Kidney (tissue), 14 donors: ENCODE data around the gene LAMTOR1. TPM values are rescaled to one million over a fixed set of nuclear protein-coding genes. Genes with fewer than 3 reads are reported as not detected.

ENCODE experiments used
- DNase-seq, 5 donors: peaks; one replicate each; pipeline ENCODE4 v3.0.0-alpha.2; 2013 to 2020
- FAIRE-seq: peaks from 2 replicates; lab custom pipeline; 2012; peaks lifted over from hg19 to GRCh38; lab: Jason Lieb, UNC
- H3K27ac ChIP-seq, 2 donors: one replicate each; pipeline ENCODE4 v1.7.0; 2013; ENCODE audit warnings: low read depth in 2 of 2, low read length in 2 of 2, inconsistent platforms in 1 of 2
- H3K27me3 ChIP-seq: one replicate; pipeline ENCODE4 v1.7.1; 2013; ENCODE audit warnings: low read length, inconsistent platforms; ENCODE audit not compliant: control insufficient read depth, insufficient read depth
- H3K36me3 ChIP-seq, 3 donors: one replicate each; pipeline versions ENCODE4 v1.7.0 to v1.7.1; 2013; ENCODE audit warnings: low read length in 3 of 3, control low read depth in 1 of 3, inconsistent platforms in 1 of 3; ENCODE audit not compliant: insufficient read depth in 3 of 3, control insufficient read depth in 2 of 3
- H3K4me1 ChIP-seq, 3 donors: one replicate each; pipeline versions ENCODE4 v1.7.0 to v1.7.1; 2013; ENCODE audit warnings: low read length in 3 of 3, inconsistent platforms in 1 of 3, low read depth in 1 of 3; ENCODE audit not compliant: control insufficient read depth in 2 of 3, insufficient read depth in 2 of 3
- H3K4me3 ChIP-seq, 3 donors: one replicate each; pipeline versions ENCODE4 v1.7.0 to v1.8.1; 2013; ENCODE audit warnings: low read length in 3 of 3, control low read depth in 1 of 3, inconsistent platforms in 1 of 3
- H3K9ac ChIP-seq, 3 donors: one replicate each; pipeline versions ENCODE4 v1.7.0 to v1.7.1; 2013; ENCODE audit warnings: low read length in 3 of 3, control low read depth in 1 of 3, inconsistent platforms in 1 of 3
- H3K9me3 ChIP-seq, 3 donors: one replicate each; pipeline versions ENCODE4 v1.7.0 to v1.7.1; 2013; ENCODE audit warnings: low read length in 3 of 3, control low read depth in 1 of 3, inconsistent platforms in 1 of 3; ENCODE audit not compliant: control insufficient read depth in 2 of 3, insufficient read depth in 1 of 3
- CTCF ChIP-seq: IDR thresholded peaks from 3 replicates; pipeline ENCODE4 v1.5.1; 2012; ENCODE audit warnings: mild to moderate bottlenecking, moderate library complexity, borderline replicate concordance; ENCODE audit not compliant: insufficient read depth; ENCODE audit errors: extremely low read depth
- intact Hi-C: fragments of 100-400 bp; cut with DNase I; formaldehyde crosslinking; loops from one replicate; pipeline ENCODE4 v1.11.1; 2022
- polyA plus RNA-seq: library from polyadenylated mRNA; stranded (reverse); fragments of 350-450 nt; fragmentation: Illumina TruSeq; extraction: RNeasy Lipid Tissue Mini Kit (QIAGEN cat#74804); gene quantifications from one replicate; pipeline ENCODE4 v1.2.3, GENCODE V29; 2014; ENCODE audit warnings: low read depth, low replicate concordance; ENCODE audit not compliant: insufficient read depth
- total RNA-seq: library from RNA; stranded (reverse); fragmentation: NEBNext Ultra II Directional; extraction: Animal tissue kit (Norgen Biotek cat#: 25700); gene quantifications from one replicate; pipeline ENCODE4 v1.2.1, GENCODE V29; 2021
- donor health status: control.
- donor health status: control.
- donor health status: control.
- donor health status: control.
- donor health status: control.
- donor health status: DM: yes; HTN: yes; CAD: no.
- donor health status: Normal renal cell carcinoma (clear cell type).

LAMTOR1 gene
- total and polyA plus RNA-seq, 2 donors from 2014 or later, result 111 to 189 TPM

GRCh38 chr11:72112978-72113808 is 10.1 kb upstream of the LAMTOR1 start:
- Histone ChIP-seq H3K4me3 (peak overlapping the region; percentile 80 to 94 (median 86)), H3K9ac (peak overlapping the region; percentile 4 to 87 (median 80)), H3K27ac (peak overlapping the region; percentile 95 to 99), H3K36me3 (peaks cover 0 to 2% (median 0%) of the 10 kb centered on the region in 3 donors), H3K9me3 (no peaks in the 10 kb centered on the region), H3K27me3 (no peaks in the 10 kb centered on the region), H3K4me1 (peaks cover 3 to 11% (median 5%) of the 10 kb centered on the region in 3 donors)
- FAIRE-seq, result no peak
- DNase-seq, result peak in 1 of 5 donors; percentile 7
- TF ChIP-seq CTCF, result no peak
- intact Hi-C loops, result no loop called here

GRCh38 chr11:72112143-72112977 is 9.3 kb upstream of the LAMTOR1 start, which contains the start of gene ANAPC15:
TSS of gene ANAPC15 (minus strand) at chr11:72112695. CDS start at chr11:72111276, 1,419 bp downstream.
- Histone ChIP-seq H3K9me3 (no peaks in the 10 kb centered on the region), H3K9ac (peak within 1 kb of the TSS; percentile 87 to 93 (median 93)), H3K4me3 (peak within 1 kb of the TSS; percentile 80 to 94 (median 86)), H3K27ac (peak within 1 kb of the TSS; percentile 95 to 99), H3K4me1 (peaks cover 3 to 11% (median 5%) of the 10 kb centered on the region in 3 donors), H3K27me3 (no peaks in the 10 kb centered on the region), H3K36me3 (peaks cover 0 to 2% (median 0%) of the 10 kb centered on the region in 3 donors)
- intact Hi-C loops, result no loop called here
- DNase-seq (peak; percentile 99 to 100 (median 99)), FAIRE-seq (peak; percentile 99)
- TF ChIP-seq CTCF, result peak; percentile 2

GRCh38 chr11:72111300-72112142 is 8.4 kb upstream of the LAMTOR1 start:
- Histone ChIP-seq H3K9ac (peak overlapping the region; percentile 51 to 93 (median 93)), H3K4me3 (peak overlapping the region; percentile 77 to 94 (median 80)), H3K27ac (peak overlapping the region; percentile 94 to 99), H3K4me1 (peaks cover 3 to 11% (median 5%) of the 10 kb centered on the region in 3 donors), H3K9me3 (no peaks in the 10 kb centered on the region), H3K36me3 (peaks cover 0 to 2% (median 0%) of the 10 kb centered on the region in 3 donors), H3K27me3 (no peaks in the 10 kb centered on the region)
- peak in 1 of 5 donors; percentile 10 for DNase-seq
- intact Hi-C loops, result no loop called here
- no peak for TF ChIP-seq CTCF
- FAIRE-seq, result no peak
